H9 (cell line): ENCODE results near the gene CRP. TPM values are rescaled to one million over a fixed set of nuclear protein-coding genes. Genes with fewer than 3 reads are reported as not detected.

Experiments used
- DNase-seq: peaks from one replicate; pipeline ENCODE4 v3.0.0-alpha.2; 2017
- H2AFZ ChIP-seq: one replicate; pipeline ENCODE4 v1.6.1; 2013; ENCODE audit warnings: mild to moderate bottlenecking, low read length, control low read depth, moderate library complexity
- H2AK5ac ChIP-seq: 2 replicates; pipeline ENCODE4 v1.6.1; 2013; ENCODE audit warnings: low read length, control low read depth, mixed read lengths; ENCODE audit not compliant: insufficient read length
- H2BK120ac ChIP-seq: one replicate; pipeline ENCODE4 v1.6.1; 2013; ENCODE audit warnings: low read depth, mild to moderate bottlenecking, low read length, control low read depth, inconsistent platforms; ENCODE audit not compliant: poor library complexity, severe bottlenecking
- H2BK12ac ChIP-seq: 2 replicates; pipeline ENCODE4 v1.6.1; 2013; ENCODE audit warnings: low read length, control low read depth, mixed read lengths, low read depth; ENCODE audit not compliant: insufficient read length
- H2BK15ac ChIP-seq: 2 replicates; pipeline ENCODE4 v1.6.1; 2013; ENCODE audit warnings: low read depth, low read length, control low read depth
- H2BK20ac ChIP-seq: one replicate; pipeline ENCODE4 v1.6.1; 2013; ENCODE audit warnings: low read depth, mild to moderate bottlenecking, low read length, control low read depth, inconsistent platforms; ENCODE audit not compliant: poor library complexity, severe bottlenecking
- H2BK5ac ChIP-seq: 2 replicates; pipeline ENCODE4 v1.6.1; 2013; ENCODE audit warnings: low read length, control low read depth, mixed read lengths; ENCODE audit not compliant: insufficient read length
- H3K14ac ChIP-seq: 2 replicates; pipeline ENCODE4 v1.6.1; 2013; ENCODE audit warnings: low read length, control low read depth; ENCODE audit not compliant: insufficient read depth
- H3K18ac ChIP-seq: 2 replicates; pipeline ENCODE4 v1.6.1; 2013; ENCODE audit warnings: low read depth, mild to moderate bottlenecking, mixed read lengths, low read length, control low read depth; ENCODE audit not compliant: insufficient read length
- H3K23ac ChIP-seq: 2 replicates; pipeline ENCODE4 v1.6.1; 2013; ENCODE audit warnings: low read length, control low read depth, mixed read lengths, low read depth; ENCODE audit not compliant: insufficient read length
- H3K23me2 ChIP-seq: 2 replicates; pipeline ENCODE4 v1.6.1; 2013; ENCODE audit warnings: low read depth, mild to moderate bottlenecking, mixed read lengths, low read length, control low read depth; ENCODE audit not compliant: insufficient read length, poor library complexity, severe bottlenecking
- H3K27ac ChIP-seq: 2 replicates; pipeline ENCODE4 v1.5.1; 2013; ENCODE audit warnings: low read length, control low read depth, mixed read lengths, low read depth; ENCODE audit not compliant: insufficient read length
- H3K27me3 ChIP-seq: 2 replicates; pipeline ENCODE4 v1.6.1; 2013; ENCODE audit warnings: low read length, control low read depth, inconsistent platforms; ENCODE audit not compliant: insufficient read depth
- H3K4ac ChIP-seq: 2 replicates; pipeline ENCODE4 v1.6.1; 2013; ENCODE audit warnings: low read depth, mild to moderate bottlenecking, control low read depth, inconsistent platforms, low read length, moderate library complexity
- H3K4me1 ChIP-seq: 2 replicates; pipeline ENCODE4 v1.6.1; 2013; ENCODE audit warnings: low read length, control low read depth, inconsistent platforms; ENCODE audit not compliant: insufficient read depth
- H3K4me2 ChIP-seq: 2 replicates; pipeline ENCODE4 v1.6.1; 2013; ENCODE audit warnings: low read length, control low read depth, mixed read lengths; ENCODE audit not compliant: insufficient read length, insufficient read depth
- H3K56ac ChIP-seq: 2 replicates; pipeline ENCODE4 v1.6.1; 2013; ENCODE audit warnings: low read depth, mild to moderate bottlenecking, mixed read lengths, low read length, control low read depth; ENCODE audit not compliant: insufficient read length
- H3K79me1 ChIP-seq: 2 replicates; pipeline ENCODE4 v1.6.1; 2013; ENCODE audit warnings: low read depth, mild to moderate bottlenecking, moderate library complexity, low read length, control low read depth, inconsistent platforms; ENCODE audit not compliant: insufficient read depth, poor library complexity, severe bottlenecking
- H3K79me2 ChIP-seq: 2 replicates; pipeline ENCODE4 v1.6.1; 2013; ENCODE audit warnings: low read length, control low read depth, inconsistent platforms; ENCODE audit not compliant: insufficient read depth
- H3K9ac ChIP-seq: 2 replicates; pipeline ENCODE4 v1.6.1; 2013; ENCODE audit warnings: low read length, control low read depth, mixed read lengths; ENCODE audit not compliant: insufficient read length; ENCODE audit errors: extremely low read depth
- H3K9me3 ChIP-seq: one replicate; pipeline ENCODE4 v1.6.1; 2013; ENCODE audit warnings: low read depth, low read length, inconsistent platforms; ENCODE audit not compliant: control insufficient read depth
- H3T11ph ChIP-seq: one replicate; pipeline ENCODE4 v1.6.1; 2013; ENCODE audit warnings: mild to moderate bottlenecking, low read length, control low read depth, inconsistent platforms
- H4K20me1 ChIP-seq: one replicate; pipeline ENCODE4 v1.6.1; 2013; ENCODE audit not compliant: control insufficient read depth, insufficient read length, insufficient read depth
- H4K5ac ChIP-seq: 2 replicates; pipeline ENCODE4 v1.6.1; 2013; ENCODE audit warnings: low read depth, mild to moderate bottlenecking, mixed read lengths, low read length, control low read depth; ENCODE audit not compliant: insufficient read length
- H4K8ac ChIP-seq: replicated peaks from 2 replicates; pipeline ENCODE4 v1.6.1; 2013; ENCODE audit warnings: low read length, control low read depth, mixed read lengths, low read depth; ENCODE audit not compliant: insufficient read length
- H4K91ac ChIP-seq: 2 replicates; pipeline ENCODE4 v1.6.1; 2013; ENCODE audit warnings: low read depth, mild to moderate bottlenecking, moderate library complexity, mixed read lengths, low read length, control low read depth; ENCODE audit not compliant: insufficient read length
- H3K27ac Mint-ChIP-seq, 3 experiments: 2 replicates in 2 of 3; 3 replicates in 1 of 3; pipeline ENCODE4 v1.8.0; 2020 to 2021; ENCODE audit warnings: mixed read lengths in 3 of 3, mild to moderate bottlenecking in 1 of 3, moderate library complexity in 1 of 3
- H3K27me3 Mint-ChIP-seq: 2 replicates; pipeline ENCODE4 v1.8.0; 2021; ENCODE audit warnings: low read depth, mild to moderate bottlenecking, moderate library complexity, mixed read lengths
- H3K36me3 Mint-ChIP-seq, 3 experiments: 2 replicates in 2 of 3; 3 replicates in 1 of 3; pipeline ENCODE4 v1.8.0; 2020 to 2021; ENCODE audit warnings: low read depth in 3 of 3, mixed read lengths in 3 of 3; ENCODE audit not compliant: insufficient read depth in 1 of 3
- H3K4me1 Mint-ChIP-seq, 2 experiments: 2 replicates each; pipeline ENCODE4 v1.8.0; 2020; ENCODE audit warnings: mixed read lengths in 2 of 2
- H3K4me3 Mint-ChIP-seq, 2 experiments: 2 replicates in 1 of 2; 3 replicates in 1 of 2; pipeline ENCODE4 v1.8.0; 2020 to 2021; ENCODE audit warnings: mild to moderate bottlenecking in 2 of 2, mixed read lengths in 2 of 2, moderate library complexity in 1 of 2
- H3K9me3 Mint-ChIP-seq, 2 experiments: 2 replicates in 1 of 2; 3 replicates in 1 of 2; pipeline ENCODE4 v1.8.0; 2020; ENCODE audit warnings: mild to moderate bottlenecking in 2 of 2, mixed read lengths in 2 of 2, moderate library complexity in 1 of 2
- CTCF ChIP-seq: fragments of 200-600 bp; sonication (generic); conservative IDR thresholded peaks from 3 replicates; pipeline ENCODE4 v1.8.0; 2021; ENCODE audit warnings: antibody characterized with exemption, mild to moderate bottlenecking
- WGBS: extraction: QIAGEN DNeasy Blood & Tissue Kit; methylation state at CpG from one replicate; pipeline ENCODE4 v1.1.7; 2013; ENCODE audit warnings: missing lambda C conversion rate, low lambda C conversion rate, mixed read lengths; ENCODE audit not compliant: insufficient read length; ENCODE audit errors: extremely low coverage; 5-methylcytosine and 5-hydroxymethylcytosine counted together
- total RNA-seq: library from RNA; stranded (reverse); gene quantifications from 2 replicates; pipeline ENCODE4 v1.2.1, GENCODE V29; 2021

The CRP gene
- total RNA-seq, 1 experiment from 2014 or later = not detected

- Histone ChIP-seq H2BK12ac (no peak overlapping the region), H3K9me3 (no peaks in the 10 kb centered on the region), H3K23me2 (no peaks in the 10 kb centered on the region), H4K8ac (no peak overlapping the region), H2AFZ (no peak overlapping the region), H4K5ac (no peak overlapping the region), H3K27ac (no peak overlapping the region), H3K4me2 (no peak overlapping the region), H3K79me2 (no peaks in the 10 kb centered on the region), H3K79me1 (no peaks in the 10 kb centered on the region), H2BK15ac (no peak overlapping the region), H3K4ac (no peak overlapping the region), H2BK20ac (no peak overlapping the region), H3K56ac (no peak overlapping the region), H4K91ac (no peak overlapping the region), H3K9ac (no peak overlapping the region), H3K4me1 (no peaks in the 10 kb centered on the region), H2BK5ac (no peak overlapping the region), H2AK5ac (no peak overlapping the region), H2BK120ac (no peak overlapping the region), H3K14ac (no peak overlapping the region), H3K18ac (no peak overlapping the region), H3K23ac (no peak overlapping the region), H4K20me1 (no peaks in the 10 kb centered on the region), H3K27me3 (no peaks in the 10 kb centered on the region), H3T11ph (no peak overlapping the region)
- H3K4me1 Mint-ChIP-seq = no peaks in the 10 kb centered on the region
- DNase-seq = no peak
- H3K9me3 Mint-ChIP-seq = peaks cover 0 to 10% of the 10 kb centered on the region in 2 experiments; a peak in 1 of 5 replicates
- H3K36me3 Mint-ChIP-seq = peaks cover 0 to 2% (median 0%) of the 10 kb centered on the region in 3 experiments; a peak in 1 of 7 replicates
- WGBS = no CpG with 5 or more reads among the region's 6 CpGs
- no peak for TF ChIP-seq CTCF
- peaks cover under 1% of the 10 kb centered on the region; the same call in 1 of the 2 replicates for H3K27me3 Mint-ChIP-seq
- no peak overlapping the region for H3K4me3 Mint-ChIP-seq
- H3K27ac Mint-ChIP-seq = no peak overlapping the region
These were observed 6.7 kb downstream of the CRP start for GRCh38 chr1:159707472-159708260.
